NB4 (cell line): ENCODE data around the gene SMTN.

Experiments
- DNase-seq: peaks from one replicate; pipeline ENCODE4 v3.0.0; 2010; ENCODE audit warnings: low read depth
- H3K4me3 ChIP-seq: one replicate; pipeline ENCODE4 v1.5.1; 2011; ENCODE audit warnings: mild to moderate bottlenecking, low read depth, low read length, moderate library complexity
- MAX ChIP-seq: IDR thresholded peaks from 2 replicates; pipeline ENCODE4 v1.6.1; 2011; ENCODE audit warnings: low read depth, low read length

SMTN gene

GRCh38 chr22:31153357-31153756 is 72.2 kb downstream of the SMTN start:
- H3K4me3 ChIP-seq, result no peak overlapping the region
- DNase-seq, result no peak
- TF ChIP-seq MAX, result no peak
